ENCODE data around the gene DPF3. TPM values are rescaled to one million over a fixed set of nuclear protein-coding genes. Genes with fewer than 3 reads are reported as not detected.

Gene DPF3
- total RNA-seq, 1 experiment from 2014 or later: not detected

DNA sequence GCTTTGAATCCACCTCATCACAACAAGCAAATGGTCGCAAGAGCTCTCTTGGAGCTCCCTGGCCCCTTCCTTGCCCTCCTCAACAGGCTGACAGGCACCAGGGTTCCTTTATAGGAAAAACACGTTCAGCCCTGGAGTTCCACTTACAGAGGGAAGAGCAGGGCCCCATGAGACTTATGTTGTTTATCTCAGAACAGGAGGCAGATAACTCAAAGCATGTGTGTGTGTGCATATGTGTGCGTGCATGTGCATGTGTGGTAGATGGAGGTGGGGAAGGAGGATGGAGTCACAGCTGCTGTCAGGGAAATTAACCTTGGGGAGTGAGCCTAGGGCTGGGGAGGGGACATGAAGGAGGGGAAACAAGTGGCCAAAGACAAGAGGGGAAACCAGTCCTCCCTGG, 138.1 kb downstream of the DPF3 start:
- DNase-seq (ENCODE audit: low read depth, low spot score): no peak
- ChIA-PET CTCF (no interaction called here), POLR2A (no interaction called here)

GRCh38 chr14:72754949-72755348, 139.0 kb downstream of the DPF3 start:
- intact Hi-C loops (cut with micrococcal nuclease; ENCODE audit: unreplicated experiment) (no loop called here), in situ Hi-C loops (cut with HindIII; ENCODE audit: low pct_unique_long_range_greater_than_20kb, low sequenced_read_pairs) (no loop called here)
- no peak for DNase-seq (ENCODE audit: low read depth, low spot score)
- no peak for ATAC-seq
- no TSS peak for BruUV-seq (replicated peaks)
- Histone ChIP-seq H3K36me3 (ENCODE audit: control insufficient read depth, insufficient read depth, low read length) (no peaks in the 10 kb centered on the region), H3K27me3 (ENCODE audit: control insufficient read depth, insufficient read depth, low read length) (no peaks in the 10 kb centered on the region; the same call in 1 of the 2 replicates), H3K4me1 (ENCODE audit: control insufficient read depth, insufficient read depth, low read length) (no peaks in the 10 kb centered on the region), H3K9me3 (ENCODE audit: control insufficient read depth, insufficient read depth, low read depth, low read length) (peaks cover 4% of the 10 kb centered on the region; the same call in 1 of the 2 replicates), H3K27ac (ENCODE audit: low read length) (no peak overlapping the region), H3K4me3 (ENCODE audit: low read depth in 2 of 2, low read length in 2 of 2) (no peak overlapping the region)
- TF ChIP-seq REST (IDR thresholded peaks at IDR 0.05; ENCODE audit: insufficient read depth in 1 of 2, low read depth in 2 of 2, low read length in 1 of 2) (no peak), SIN3A (IDR thresholded peaks at IDR 0.05; ENCODE audit: borderline replicate concordance, insufficient read depth, low read depth, low read length) (no peak), POLR2AphosphoS5 (IDR thresholded peaks at IDR 0.05; ENCODE audit: low read depth, low read length) (no peak), TCF7L2 (IDR thresholded peaks at IDR 0.05; ENCODE audit: low read depth, low read length) (no peak)
- TF ChIP-seq, protein P1, sequence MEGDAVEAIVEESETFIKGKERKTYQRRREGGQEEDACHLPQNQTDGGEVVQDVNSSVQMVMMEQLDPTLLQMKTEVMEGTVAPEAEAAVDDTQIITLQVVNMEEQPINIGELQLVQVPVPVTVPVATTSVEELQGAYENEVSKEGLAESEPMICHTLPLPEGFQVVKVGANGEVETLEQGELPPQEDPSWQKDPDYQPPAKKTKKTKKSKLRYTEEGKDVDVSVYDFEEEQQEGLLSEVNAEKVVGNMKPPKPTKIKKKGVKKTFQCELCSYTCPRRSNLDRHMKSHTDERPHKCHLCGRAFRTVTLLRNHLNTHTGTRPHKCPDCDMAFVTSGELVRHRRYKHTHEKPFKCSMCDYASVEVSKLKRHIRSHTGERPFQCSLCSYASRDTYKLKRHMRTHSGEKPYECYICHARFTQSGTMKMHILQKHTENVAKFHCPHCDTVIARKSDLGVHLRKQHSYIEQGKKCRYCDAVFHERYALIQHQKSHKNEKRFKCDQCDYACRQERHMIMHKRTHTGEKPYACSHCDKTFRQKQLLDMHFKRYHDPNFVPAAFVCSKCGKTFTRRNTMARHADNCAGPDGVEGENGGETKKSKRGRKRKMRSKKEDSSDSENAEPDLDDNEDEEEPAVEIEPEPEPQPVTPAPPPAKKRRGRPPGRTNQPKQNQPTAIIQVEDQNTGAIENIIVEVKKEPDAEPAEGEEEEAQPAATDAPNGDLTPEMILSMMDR (IDR thresholded peaks at IDR 0.05): no peak
- POLR2A ChIA-PET: no interaction called here
- CTCF ChIA-PET: no interaction called here

More for the DNA sequence above, 138.1 kb downstream of the DPF3 start:
- no peak for ATAC-seq
- BruUV-seq (replicated peaks): no TSS peak
- no peaks in the 10 kb centered on the region for H3K4me1 ChIP-seq (ENCODE audit: control insufficient read depth, insufficient read depth, low read length)
- intact Hi-C loops (cut with micrococcal nuclease; ENCODE audit: unreplicated experiment): no loop called here
- in situ Hi-C loops (cut with HindIII; ENCODE audit: low pct_unique_long_range_greater_than_20kb, low sequenced_read_pairs): no loop called here
- no peaks in the 10 kb centered on the region; the same call in 1 of the 2 replicates for H3K27me3 ChIP-seq (ENCODE audit: control insufficient read depth, insufficient read depth, low read length)
- no peak for TF ChIP-seq TCF7L2 (IDR thresholded peaks at IDR 0.05; ENCODE audit: low read depth, low read length)
- no peak for TF ChIP-seq REST (IDR thresholded peaks at IDR 0.05; ENCODE audit: insufficient read depth in 1 of 2, low read depth in 2 of 2, low read length in 1 of 2)
- no peak for TF ChIP-seq SIN3A (IDR thresholded peaks at IDR 0.05; ENCODE audit: borderline replicate concordance, insufficient read depth, low read depth, low read length)
- TF ChIP-seq, protein P1 (IDR thresholded peaks at IDR 0.05): no peak
- no peaks in the 10 kb centered on the region for H3K36me3 ChIP-seq (ENCODE audit: control insufficient read depth, insufficient read depth, low read length)
- H3K27ac ChIP-seq (ENCODE audit: low read length): no peak overlapping the region
- no peak overlapping the region for H3K4me3 ChIP-seq (ENCODE audit: low read depth in 2 of 2, low read length in 2 of 2)
- H3K9me3 ChIP-seq (ENCODE audit: control insufficient read depth, insufficient read depth, low read depth, low read length): peaks cover 6% of the 10 kb centered on the region; the same call in 1 of the 2 replicates
